Loucy (cell line): ENCODE results near the gene PHEX.

Experiments
- CTCF ChIP-seq: fragments of 200-600 bp; sonication (generic); conservative IDR thresholded peaks from 2 replicates; pipeline ENCODE4 v1.5.1; 2014; ENCODE audit warnings: mild to moderate bottlenecking, antibody characterized with exemption, low read length
- EZH2phosphoT487 ChIP-seq: fragments of 200-600 bp; IDR thresholded peaks from 2 replicates; pipeline ENCODE4 v1.6.1; 2018; ENCODE audit warnings: antibody characterized with exemption, mild to moderate bottlenecking, moderate library complexity, borderline replicate concordance

- TF ChIP-seq CTCF: peak; percentile 57
- TF ChIP-seq EZH2phosphoT487: no peak
Measured at GRCh38 chrX:22135994-22136684, 104.0 kb downstream of the PHEX start.
